Gastrocnemius medialis (tissue), 4 donors: ENCODE measurements around the gene LRCH4.
"Not testable (repeated sequence)": the region's sequence is repeated elsewhere in the genome, so short reads cannot be mapped to it uniquely, and the experiment has no call there.

Experiments
- CTCF ChIP-seq, 5 experiments: fragments of 450-650 bp in 3 of 5; fragments of 200-600 bp in 2 of 5; sonication (generic) in 2 of 5; IDR thresholded peaks in 4 of 5; conservative IDR thresholded peaks in 1 of 5; 1 replicate in 4 of 5; 2 replicates in 1 of 5; pipeline ENCODE4 v1.5.1; 2016 to 2019; ENCODE audit warnings: antibody characterized with exemption in 5 of 5, mild to moderate bottlenecking in 3 of 5, moderate library complexity in 3 of 5
- POLR2A ChIP-seq, 2 donors: fragments of 450-650 bp; IDR thresholded peaks; one replicate each; pipeline ENCODE4 v1.6.1; 2017; ENCODE audit warnings: antibody characterized with exemption in 2 of 2, mild to moderate bottlenecking in 2 of 2, moderate library complexity in 2 of 2

DNA sequence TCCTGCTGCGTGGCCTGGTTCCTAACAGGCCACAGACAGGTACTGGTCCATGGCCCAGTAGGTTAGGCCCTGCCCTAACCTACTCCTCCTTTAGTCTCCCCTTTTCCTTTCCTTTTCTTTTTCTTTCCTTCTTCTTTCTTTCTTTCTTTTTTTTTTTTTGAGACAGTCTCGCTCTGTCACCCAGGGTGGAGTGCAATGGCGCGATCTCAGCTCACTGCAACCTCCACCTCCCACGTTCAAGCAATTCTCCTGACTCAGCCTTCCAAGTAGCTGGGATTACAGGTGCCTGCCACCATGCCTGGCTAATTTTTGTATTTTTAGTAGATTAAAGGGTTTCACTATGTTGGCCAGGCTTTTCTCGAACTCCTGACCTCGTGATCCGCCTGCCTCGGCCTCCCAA lies 49.9 kb downstream of the LRCH4 start:
- TF ChIP-seq CTCF (IDR thresholded peaks at IDR 0.05 in 4 of 5, conservative IDR thresholded peaks at IDR 0.05 in 1 of 5); POLR2A (IDR thresholded peaks at IDR 0.05): not testable (repeated sequence)
